ENCODE results near the gene TTC21A. TPM values are rescaled to one million over a fixed set of nuclear protein-coding genes. Genes with fewer than 3 reads are reported as not detected.

The TTC21A gene
- total and polyA plus RNA-seq, 10 of the 15 experiments (the other 5 are each of a cell fraction or from before 2014, with no cell fraction given) = 0.62 to 3.2 (median 1.2) TPM

DNA sequence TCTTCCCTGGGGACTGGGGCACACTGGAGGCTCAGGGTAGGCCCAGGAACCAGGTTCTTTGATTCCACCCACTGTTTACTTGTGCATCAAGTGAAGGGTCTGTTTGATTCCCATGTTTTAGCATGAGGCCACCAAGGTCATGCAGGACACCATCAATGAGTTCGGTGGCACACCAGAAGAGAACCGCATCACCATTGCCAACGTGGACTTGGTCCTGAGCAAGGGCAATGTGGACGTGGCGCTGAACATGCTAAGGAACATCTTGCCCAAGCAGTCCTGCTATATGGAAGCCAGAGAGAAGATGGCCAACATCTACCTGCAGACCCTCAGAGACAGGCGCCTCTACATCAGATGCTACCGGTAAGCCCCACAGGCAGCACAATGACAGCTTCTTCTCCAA lies 21.5 kb downstream of the TTC21A start:
- Histone ChIP-seq H2AFZ (ENCODE audit: control insufficient read depth, low read depth, low read length) (no peak overlapping the region), H3K27ac (ENCODE audit: control insufficient read depth, insufficient read depth) (no peak overlapping the region), H3K36me3 (ENCODE audit: control insufficient read depth in 2 of 2, insufficient read depth in 2 of 2, low read length in 1 of 2) (no peaks in the 10 kb centered on the region; a peak in 1 of 4 replicates), H3K9me3 (replicated peaks; ENCODE audit: control insufficient read depth, insufficient read depth, low read length) (no peaks in the 10 kb centered on the region), H3K27me3 (replicated peaks in 1 of 2; ENCODE audit: control insufficient read depth in 2 of 2, insufficient read depth in 2 of 2, low read length in 1 of 2) (no peaks in the 10 kb centered on the region), H3K9ac (ENCODE audit: control insufficient read depth, insufficient read depth, low read length) (no peak overlapping the region), H3K4me2 (ENCODE audit: control insufficient read depth, insufficient read depth) (no peak overlapping the region), H3K4me3 (no peak overlapping the region), H3K4me1 (ENCODE audit: control insufficient read depth, insufficient read depth, low read length) (peaks cover 15% of the 10 kb centered on the region), H4K20me1 (ENCODE audit: control insufficient read depth, insufficient read depth) (no peaks in the 10 kb centered on the region), H3K79me2 (ENCODE audit: control insufficient read depth, insufficient read depth, low read length) (no peaks in the 10 kb centered on the region)
- SMC1A ChIA-PET (ENCODE audit: uncharacterized antibody, unreplicated experiment) = interaction anchor here (1.0 to 4.8 kb wide), 4 partner anchors 20 to 159 kb away, joined by 4 to 45 read pairs (median 24); partner anchors contain the start of gene XIRP1
- DNase-seq (ENCODE audit: low read depth, low spot score) = no peak
- no peak for ATAC-seq
- intact Hi-C loops (cut with micrococcal nuclease; ENCODE audit: unreplicated experiment) (no loop called here), in situ Hi-C loops (cut with MboI) (no loop called here)
- RAD21 ChIA-PET (ENCODE audit: unreplicated experiment) = interaction anchor here (3.3 kb wide), 1 partner anchor 162 kb away, joined by 14 read pairs; no protein-coding TSS in a partner anchor
- no peak for TF ChIP-seq MYC (IDR thresholded peaks at IDR 0.05; ENCODE audit: insufficient read depth, insufficient read length, insufficient replicate concordance, low read length, severe bottlenecking)
- TF ChIP-seq YBX1 (IDR thresholded peaks at IDR 0.05) = no peak
- TF ChIP-seq, protein P1, sequence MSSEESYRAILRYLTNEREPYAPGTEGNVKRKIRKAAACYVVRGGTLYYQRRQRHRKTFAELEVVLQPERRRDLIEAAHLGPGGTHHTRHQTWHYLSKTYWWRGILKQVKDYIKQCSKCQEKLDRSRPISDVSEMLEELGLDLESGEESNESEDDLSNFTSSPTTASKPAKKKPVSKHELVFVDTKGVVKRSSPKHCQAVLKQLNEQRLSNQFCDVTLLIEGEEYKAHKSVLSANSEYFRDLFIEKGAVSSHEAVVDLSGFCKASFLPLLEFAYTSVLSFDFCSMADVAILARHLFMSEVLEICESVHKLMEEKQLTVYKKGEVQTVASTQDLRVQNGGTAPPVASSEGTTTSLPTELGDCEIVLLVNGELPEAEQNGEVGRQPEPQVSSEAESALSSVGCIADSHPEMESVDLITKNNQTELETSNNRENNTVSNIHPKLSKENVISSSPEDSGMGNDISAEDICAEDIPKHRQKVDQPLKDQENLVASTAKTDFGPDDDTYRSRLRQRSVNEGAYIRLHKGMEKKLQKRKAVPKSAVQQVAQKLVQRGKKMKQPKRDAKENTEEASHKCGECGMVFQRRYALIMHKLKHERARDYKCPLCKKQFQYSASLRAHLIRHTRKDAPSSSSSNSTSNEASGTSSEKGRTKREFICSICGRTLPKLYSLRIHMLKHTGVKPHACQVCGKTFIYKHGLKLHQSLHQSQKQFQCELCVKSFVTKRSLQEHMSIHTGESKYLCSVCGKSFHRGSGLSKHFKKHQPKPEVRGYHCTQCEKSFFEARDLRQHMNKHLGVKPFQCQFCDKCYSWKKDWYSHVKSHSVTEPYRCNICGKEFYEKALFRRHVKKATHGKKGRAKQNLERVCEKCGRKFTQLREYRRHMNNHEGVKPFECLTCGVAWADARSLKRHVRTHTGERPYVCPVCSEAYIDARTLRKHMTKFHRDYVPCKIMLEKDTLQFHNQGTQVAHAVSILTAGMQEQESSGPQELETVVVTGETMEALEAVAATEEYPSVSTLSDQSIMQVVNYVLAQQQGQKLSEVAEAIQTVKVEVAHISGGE (CRISPR knock-in tag; IDR thresholded peaks at IDR 0.05) = no peak
- no peak for TF ChIP-seq DPF2 (IDR thresholded peaks at IDR 0.05)
- TF ChIP-seq NR2C2 (IDR thresholded peaks at IDR 0.05; ENCODE audit: borderline replicate concordance, control insufficient read depth, insufficient read length, low read depth) = no peak
- no TSS peak for BruUV-seq (replicated peaks)
- 87% methylated on average over 7 of the region's 7 CpGs for WGBS (ENCODE audit: insufficient coverage, insufficient replicate concordance, low lambda C conversion rate, missing lambda C conversion rate)
- CTCF ChIA-PET = interaction anchor here (0.6 to 3.2 kb wide), 3 partner anchors 20 to 159 kb away, joined by 3 to 15 read pairs (median 4); no protein-coding TSS in a partner anchor
- no peak for FAIRE-seq
- POLR2A ChIA-PET = no interaction called here
